Superior temporal gyrus (tissue), 1 donor: Measurements from ENCODE around the gene ATP11A.
"Not testable (repeated sequence)": the region's sequence is repeated elsewhere in the genome, so short reads cannot be mapped to it uniquely, and the experiment has no call there.

Experiments used
- DNase-seq: peaks from one replicate; pipeline ENCODE4 v3.0.0-alpha.2; 2016; ENCODE audit errors: extremely low spot score

ATP11A gene

GRCh38 chr13:112857914-112858490 lies 168.2 kb downstream of the ATP11A start:
- DNase-seq, result no peak

GRCh38 chr13:112859128-112859816 lies 169.4 kb downstream of the ATP11A start:
- DNase-seq, result no peak

GRCh38 chr13:112859817-112860190 lies 170.0 kb downstream of the ATP11A start:
- DNase-seq, result peak; percentile 48

GRCh38 chr13:112861876-112862615 lies 172.2 kb downstream of the ATP11A start:
- no peak for DNase-seq

GRCh38 chr13:112863356-112863755 lies 173.5 kb downstream of the ATP11A start:
- not testable (repeated sequence) for DNase-seq

GRCh38 chr13:112865478-112865877 lies 175.6 kb downstream of the ATP11A start:
- not testable (repeated sequence) for DNase-seq

GRCh38 chr13:112867301-112867711 lies 177.5 kb downstream of the ATP11A start:
- DNase-seq, result no peak

- DNase-seq, result no peak
Measured at GRCh38 chr13:112868308-112868707, 178.5 kb downstream of the ATP11A start.

- DNase-seq, result no peak
Measured at GRCh38 chr13:112869202-112870050, 179.6 kb downstream of the ATP11A start.

- no peak for DNase-seq
Measured at GRCh38 chr13:112870051-112870331, 180.2 kb downstream of the ATP11A start.

GRCh38 chr13:112870737-112871287 lies 181.0 kb downstream of the ATP11A start:
- no peak for DNase-seq

- no peak for DNase-seq
Measured at GRCh38 chr13:112871742-112872141, 181.9 kb downstream of the ATP11A start.

- not testable (repeated sequence) for DNase-seq
Measured at GRCh38 chr13:112872657-112873631, 183.1 kb downstream of the ATP11A start.

GRCh38 chr13:112873851-112874750 lies 184.3 kb downstream of the ATP11A start:
- peak; percentile 90 for DNase-seq

GRCh38 chr13:112874751-112875300 lies 185.0 kb downstream of the ATP11A start:
- DNase-seq, result no peak

- no peak for DNase-seq
Measured at GRCh38 chr13:112875627-112876026, 185.8 kb downstream of the ATP11A start.

GRCh38 chr13:112876305-112877000 lies 186.6 kb downstream of the ATP11A start:
- no peak for DNase-seq

GRCh38 chr13:112877066-112877465 lies 187.2 kb downstream of the ATP11A start:
- DNase-seq, result no peak

GRCh38 chr13:112877539-112877938 lies 187.7 kb downstream of the ATP11A start:
- no peak for DNase-seq
